ENCODE measurements around the gene RAB11FIP3. TPM values are rescaled to one million over a fixed set of nuclear protein-coding genes. Genes with fewer than 3 reads are reported as not detected.

The RAB11FIP3 gene
- total RNA-seq, 4 donors from 2014 or later: 20.7 to 62.5 (median 29.1) TPM

- no peak overlapping the region for H3K27ac ChIP-seq
- H3K4me1 ChIP-seq: peaks cover 39% of the 10 kb centered on the region
- peak overlapping the region; percentile 80 for H3K4me3 ChIP-seq
Measured at GRCh38 chr16:427250-427649, 1.8 kb downstream of the RAB11FIP3 start.

GRCh38 chr16:430904-431303, 5.5 kb downstream of the RAB11FIP3 start:
- H3K27ac ChIP-seq: no peak overlapping the region
- peaks cover 16% of the 10 kb centered on the region for H3K4me1 ChIP-seq
- no peaks in the 10 kb centered on the region for H3K36me3 ChIP-seq
- H3K27me3 ChIP-seq: no peaks in the 10 kb centered on the region
- no peak overlapping the region for H3K4me3 ChIP-seq
- TF ChIP-seq CTCF (IDR thresholded peaks at IDR 0.05) (no peak), POLR2AphosphoS5 (IDR thresholded peaks at IDR 0.05) (no peak), EP300 (IDR thresholded peaks at IDR 0.05) (no peak), POLR2A (IDR thresholded peaks at IDR 0.05) (no peak)
- DNase-seq (ENCODE audit: low spot score in 2 of 2): no peak
- H3K9me3 ChIP-seq: no peaks in the 10 kb centered on the region
- WGBS: 96% methylated on average over 7 of the region's 7 CpGs

More at GRCh38 chr16:427250-427649, 1.8 kb downstream of the RAB11FIP3 start:
- Histone ChIP-seq H3K27me3 (no peaks in the 10 kb centered on the region), H3K36me3 (no peaks in the 10 kb centered on the region), H3K9me3 (no peaks in the 10 kb centered on the region)
- TF ChIP-seq EP300 (IDR thresholded peaks at IDR 0.05) (no peak), CTCF (IDR thresholded peaks at IDR 0.05) (no peak), POLR2AphosphoS5 (IDR thresholded peaks at IDR 0.05) (no peak), POLR2A (IDR thresholded peaks at IDR 0.05) (no peak)
- 41% methylated on average over 10 of the region's 10 CpGs for WGBS
- DNase-seq (ENCODE audit: low spot score in 2 of 2): no peak

GRCh38 chr16:440627-441026, 15.2 kb downstream of the RAB11FIP3 start:
- H3K4me3 ChIP-seq: no peak overlapping the region

GRCh38 chr16:441447-441846, 16.0 kb downstream of the RAB11FIP3 start:
- TF ChIP-seq EP300 (IDR thresholded peaks at IDR 0.05) (no peak), POLR2A (IDR thresholded peaks at IDR 0.05) (no peak), POLR2AphosphoS5 (IDR thresholded peaks at IDR 0.05) (no peak), CTCF (IDR thresholded peaks at IDR 0.05) (no peak)
- Histone ChIP-seq H3K36me3 (no peaks in the 10 kb centered on the region), H3K27me3 (no peaks in the 10 kb centered on the region), H3K4me1 (no peaks in the 10 kb centered on the region), H3K4me3 (no peak overlapping the region), H3K27ac (no peak overlapping the region), H3K9me3 (no peaks in the 10 kb centered on the region)
- WGBS: 91% methylated on average over 6 of the region's 6 CpGs
- DNase-seq (ENCODE audit: low spot score in 2 of 2): no peak

More at GRCh38 chr16:440627-441026, 15.2 kb downstream of the RAB11FIP3 start:
- H3K36me3 ChIP-seq: no peaks in the 10 kb centered on the region
- H3K27me3 ChIP-seq: no peaks in the 10 kb centered on the region
- TF ChIP-seq POLR2A (IDR thresholded peaks at IDR 0.05) (no peak), POLR2AphosphoS5 (IDR thresholded peaks at IDR 0.05) (no peak), CTCF (IDR thresholded peaks at IDR 0.05) (no peak), EP300 (IDR thresholded peaks at IDR 0.05) (no peak)
- no peak for DNase-seq (ENCODE audit: low spot score in 2 of 2)
- H3K27ac ChIP-seq: no peak overlapping the region
- H3K4me1 ChIP-seq: no peaks in the 10 kb centered on the region
- WGBS: 98% methylated on average over 6 of the region's 6 CpGs
- H3K9me3 ChIP-seq: no peaks in the 10 kb centered on the region

GRCh38 chr16:442976-443375, 17.5 kb downstream of the RAB11FIP3 start:
- Histone ChIP-seq H3K4me1 (no peaks in the 10 kb centered on the region), H3K4me3 (no peak overlapping the region), H3K36me3 (no peaks in the 10 kb centered on the region), H3K9me3 (no peaks in the 10 kb centered on the region), H3K27me3 (no peaks in the 10 kb centered on the region), H3K27ac (peak overlapping the region; percentile 47)
- no peak for TF ChIP-seq CTCF (IDR thresholded peaks at IDR 0.05)
- DNase-seq (ENCODE audit: low spot score in 2 of 2): no peak
- WGBS: 63% methylated on average over 6 of the region's 6 CpGs
